Uterus (tissue), 4 donors: ENCODE results near the gene ABCC8. TPM values are rescaled to one million over a fixed set of nuclear protein-coding genes. Genes with fewer than 3 reads are reported as not detected.

ENCODE experiments used
- DNase-seq, 2 donors: peaks; one replicate each; pipeline ENCODE4 v3.0.0-alpha.2; 2019 to 2020
- H3K27ac ChIP-seq, 2 donors: fragments of 200-600 bp; sonication (generic); 1 replicate in 1 of 2; 2 replicates in 1 of 2; pipeline ENCODE4 v1.5.1; 2016 to 2018
- H3K27me3 ChIP-seq, 2 donors: fragments of 200-600 bp; sonication (generic); one replicate each; pipeline ENCODE4 v1.5.1; 2018 to 2019; ENCODE audit warnings: control low read depth in 1 of 2
- H3K36me3 ChIP-seq, 2 donors: fragments of 200-600 bp; sonication (generic); one replicate each; pipeline ENCODE4 v1.5.1; 2019; ENCODE audit warnings: control low read depth in 1 of 2
- H3K4me1 ChIP-seq, 2 donors: fragments of 200-600 bp; sonication (generic); one replicate each; pipeline ENCODE4 v1.5.1; 2018 to 2019; ENCODE audit warnings: control low read depth in 1 of 2
- H3K4me3 ChIP-seq, 2 donors: fragments of 200-600 bp; sonication (generic); 1 replicate in 1 of 2; 2 replicates in 1 of 2; pipeline ENCODE4 v1.5.1; 2018 to 2019; ENCODE audit warnings: mild to moderate bottlenecking in 1 of 2
- H3K9me3 ChIP-seq, 2 donors: fragments of 200-600 bp; sonication (generic); one replicate each; pipeline ENCODE4 v1.5.1; 2019; ENCODE audit warnings: control low read depth in 1 of 2
- CTCF ChIP-seq, 4 experiments: fragments of 200-600 bp in 2 of 4; fragments of 450-650 bp in 2 of 4; sonication (generic) in 2 of 4; IDR thresholded peaks; one replicate each; pipeline ENCODE4 v1.5.1; 2016 to 2019; ENCODE audit warnings: antibody characterized with exemption in 4 of 4, mild to moderate bottlenecking in 2 of 4, moderate library complexity in 1 of 4
- POLR2A ChIP-seq, 2 donors: fragments of 450-650 bp; IDR thresholded peaks; one replicate each; pipeline ENCODE4 v1.6.1; 2016; ENCODE audit warnings: antibody characterized with exemption in 2 of 2, mild to moderate bottlenecking in 1 of 2, moderate library complexity in 1 of 2
- intact Hi-C: fragments of 100-400 bp; cut with DNase I; formaldehyde crosslinking; loops from one replicate; pipeline ENCODE4 v1.15.1; 2023; ENCODE audit warnings: low total_unique reads
- total RNA-seq, 4 donors: library from RNA; depleted of rRNA in 3 of 4; stranded (reverse); fragments of >200 nt in 3 of 4; gene quantifications; one replicate each; pipeline versions ENCODE4 v1.1.0 to v1.2.4, GENCODE V29; 2014 to 2023
- donor health status: DM: yes; HTN: yes; CAD: no.

The ABCC8 gene
- total RNA-seq, 4 donors from 2014 or later, result under 0.01 to 5.5 (median 1.9) TPM; not detected in 1

GRCh38 chr11:17401841-17402240 is 74.8 kb downstream of the ABCC8 start:
- Histone ChIP-seq H3K4me1 (peaks cover 0 to 3% of the 10 kb centered on the region in 2 donors), H3K36me3 (no peaks in the 10 kb centered on the region), H3K9me3 (no peaks in the 10 kb centered on the region), H3K27me3 (no peaks in the 10 kb centered on the region), H3K4me3 (no peak overlapping the region), H3K27ac (no peak overlapping the region)
- intact Hi-C loops, result no loop called here
- DNase-seq, result no peak
- no peak for TF ChIP-seq POLR2A (IDR thresholded peaks at IDR 0.05)
- no peak for TF ChIP-seq CTCF (IDR thresholded peaks at IDR 0.05)

GRCh38 chr11:17401316-17401715 is 75.3 kb downstream of the ABCC8 start:
- TF ChIP-seq CTCF (IDR thresholded peaks at IDR 0.05), result no peak
- TF ChIP-seq POLR2A (IDR thresholded peaks at IDR 0.05), result no peak
- Histone ChIP-seq H3K27ac (no peak overlapping the region), H3K9me3 (no peaks in the 10 kb centered on the region), H3K36me3 (no peaks in the 10 kb centered on the region), H3K27me3 (no peaks in the 10 kb centered on the region), H3K4me3 (no peak overlapping the region), H3K4me1 (peaks cover 0 to 3% of the 10 kb centered on the region in 2 donors)
- intact Hi-C loops, result no loop called here
- DNase-seq, result no peak

GRCh38 chr11:17400048-17400775 is 76.4 kb downstream of the ABCC8 start:
- TF ChIP-seq POLR2A (IDR thresholded peaks at IDR 0.05), result no peak
- TF ChIP-seq CTCF (IDR thresholded peaks at IDR 0.05), result no peak
- H3K27ac ChIP-seq, result no peak overlapping the region
- no peak overlapping the region for H3K4me3 ChIP-seq
- no peak for DNase-seq
- H3K9me3 ChIP-seq, result no peaks in the 10 kb centered on the region
- no peaks in the 10 kb centered on the region for H3K27me3 ChIP-seq
- no peaks in the 10 kb centered on the region for H3K36me3 ChIP-seq
- no peaks in the 10 kb centered on the region for H3K4me1 ChIP-seq
- intact Hi-C loops, result no loop called here

- intact Hi-C loops, result no loop called here
- no peaks in the 10 kb centered on the region for H3K27me3 ChIP-seq
- H3K4me1 ChIP-seq, result no peaks in the 10 kb centered on the region
- no peak overlapping the region for H3K27ac ChIP-seq
- no peak for DNase-seq
- H3K4me3 ChIP-seq, result no peak overlapping the region
- TF ChIP-seq POLR2A (IDR thresholded peaks at IDR 0.05) (no peak), CTCF (IDR thresholded peaks at IDR 0.05) (no peak)
- no peaks in the 10 kb centered on the region for H3K9me3 ChIP-seq
- no peaks in the 10 kb centered on the region for H3K36me3 ChIP-seq
These were observed 77.4 kb downstream of the ABCC8 start for GRCh38 chr11:17399236-17399635.

- intact Hi-C loops, result no loop called here
- Histone ChIP-seq H3K4me3 (no peak overlapping the region), H3K27ac (no peak overlapping the region), H3K36me3 (no peaks in the 10 kb centered on the region), H3K27me3 (no peaks in the 10 kb centered on the region), H3K4me1 (no peaks in the 10 kb centered on the region), H3K9me3 (no peaks in the 10 kb centered on the region)
- DNase-seq, result no peak
- TF ChIP-seq POLR2A (IDR thresholded peaks at IDR 0.05) (no peak), CTCF (IDR thresholded peaks at IDR 0.05) (no peak)
These were observed 79.2 kb downstream of the ABCC8 start for GRCh38 chr11:17397311-17398002.
